22Rv1 (cell line): ENCODE data around the gene ENPP1.
A peak's percentile ranks its signal among the peaks of the same experiment; 100 is the strongest.

ENCODE experiments used
- H3K27ac ChIP-seq: fragments of 450-650 bp; 2 replicates; pipeline ENCODE4 v1.5.1; 2017
- CTCF ChIP-seq: fragments of 450-650 bp; IDR thresholded peaks from 2 replicates; pipeline ENCODE4 v1.5.1; 2017; ENCODE audit warnings: mild to moderate bottlenecking
- ZFX ChIP-seq: fragments of 450-650 bp; IDR thresholded peaks from 2 replicates; pipeline ENCODE4 v1.6.1; 2017; ENCODE audit warnings: antibody characterized with exemption, borderline replicate concordance

The ENPP1 gene

GRCh38 chr6:131816869-131817268, 9.0 kb downstream of the ENPP1 start:
- TF ChIP-seq ZFX (no peak), CTCF (no peak)
- H3K27ac ChIP-seq, result no peak overlapping the region

DNA sequence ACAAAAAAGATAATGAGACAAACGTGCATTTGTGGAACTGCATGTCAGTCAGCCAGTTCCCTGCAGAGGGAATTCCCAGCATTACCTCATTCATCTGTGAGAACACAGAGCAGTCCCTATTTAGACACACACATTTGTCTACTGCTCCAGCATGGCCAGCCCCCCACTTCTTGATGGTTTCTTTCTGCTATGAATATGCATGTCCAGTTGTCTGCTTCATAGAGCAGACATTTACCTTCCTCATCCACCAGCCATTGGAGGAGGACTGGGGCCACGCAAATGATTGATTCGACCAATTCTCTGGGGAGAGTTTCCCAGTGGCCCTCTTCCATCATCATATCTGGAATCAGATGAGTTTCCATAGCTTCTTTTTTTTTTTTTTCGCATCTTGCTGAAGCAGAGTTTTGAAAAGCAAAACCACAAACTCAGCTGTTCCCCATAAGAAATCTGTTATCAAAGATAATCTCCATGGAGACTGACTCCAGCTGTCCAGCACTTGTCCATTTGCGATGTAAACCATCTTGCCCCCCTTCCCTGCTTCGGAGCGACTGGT, 11.8 kb downstream of the ENPP1 start:
- no peak for TF ChIP-seq CTCF
- no peak for TF ChIP-seq ZFX
- H3K27ac ChIP-seq, result no peak overlapping the region

DNA sequence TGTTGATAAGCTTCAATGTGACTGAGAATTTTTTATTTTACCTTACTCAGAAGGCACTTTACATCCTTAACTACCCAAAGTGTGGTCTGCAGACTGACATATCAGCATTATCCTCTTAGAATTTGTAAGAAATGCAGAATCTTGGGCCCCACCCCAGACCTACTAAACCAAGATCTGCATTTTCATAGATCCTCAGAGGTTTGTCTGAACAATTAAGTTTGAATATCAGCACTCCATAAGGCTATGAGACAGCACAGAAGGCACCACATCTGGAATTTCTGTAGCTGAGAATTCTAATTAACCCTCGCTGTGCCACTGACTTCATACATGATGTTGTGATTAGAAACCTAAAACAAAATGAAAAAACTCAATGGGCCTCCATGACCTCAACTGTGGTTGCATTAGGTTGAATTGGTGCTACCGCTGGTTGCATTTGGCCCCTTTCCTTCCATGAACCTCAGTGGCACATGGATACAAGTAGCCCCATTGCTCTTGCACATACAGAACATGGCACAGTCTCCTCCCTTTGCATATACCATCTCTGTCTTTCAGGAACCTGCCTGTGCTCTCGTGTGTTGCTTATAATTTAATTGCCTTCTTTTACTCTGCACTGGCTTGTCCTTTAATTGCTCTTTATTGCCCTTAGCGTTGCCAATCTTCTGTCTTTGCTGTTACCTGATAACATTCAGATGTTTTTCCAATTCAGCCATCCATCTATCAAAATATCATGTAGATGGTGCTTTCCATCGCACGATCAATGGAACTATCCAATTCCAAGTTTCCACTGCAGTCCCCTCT, 13.4 kb downstream of the ENPP1 start:
- TF ChIP-seq CTCF (no peak), ZFX (no peak)
- no peak overlapping the region for H3K27ac ChIP-seq

DNA sequence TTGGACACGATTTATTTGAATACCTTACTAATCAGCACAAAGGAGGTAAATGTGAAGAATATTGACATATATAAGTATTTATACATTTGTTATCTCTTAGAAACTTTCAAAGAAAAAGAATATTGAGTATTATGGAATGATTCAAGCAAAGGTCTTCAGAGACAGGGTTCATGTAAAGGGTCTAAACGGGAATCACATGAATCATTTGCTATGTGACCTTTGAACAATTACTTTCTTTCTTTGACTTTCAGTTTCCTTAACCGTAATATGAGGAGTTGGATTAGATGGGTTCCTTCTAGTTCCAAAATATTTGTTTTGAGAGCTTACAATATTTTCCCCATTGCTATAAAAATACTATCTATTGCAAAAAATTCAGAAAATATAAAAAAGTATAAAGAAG, 14.3 kb downstream of the ENPP1 start:
- TF ChIP-seq ZFX, result no peak
- TF ChIP-seq CTCF, result no peak

GRCh38 chr6:131823276-131823902, 15.6 kb downstream of the ENPP1 start:
- no peak for TF ChIP-seq ZFX
- no peak for TF ChIP-seq CTCF
- no peak overlapping the region for H3K27ac ChIP-seq

More for the DNA sequence above, 14.3 kb downstream of the ENPP1 start:
- no peak overlapping the region for H3K27ac ChIP-seq

- TF ChIP-seq CTCF (no peak), ZFX (no peak)
- peak overlapping the region; percentile 41 for H3K27ac ChIP-seq
Observed at GRCh38 chr6:131825946-131826345, 18.1 kb downstream of the ENPP1 start.

GRCh38 chr6:131828080-131828479, 20.3 kb downstream of the ENPP1 start:
- H3K27ac ChIP-seq, result no peak overlapping the region
- TF ChIP-seq ZFX, result no peak
- TF ChIP-seq CTCF, result no peak
